HG03442 (cell line): ENCODE results near the gene ULK4.
"Not testable (repeated sequence)": the region's sequence is repeated elsewhere in the genome, so short reads cannot be mapped to it uniquely, and the experiment has no call there.

Experiments
- ATAC-seq: cut with Tn5 transposase; IDR thresholded peaks from one replicate; pipeline ENCODE4 v1.9.1; 2021; ENCODE audit warnings: mild to moderate bottlenecking, moderate library complexity; ENCODE audit not compliant: unreplicated experiment

Gene ULK4

DNA sequence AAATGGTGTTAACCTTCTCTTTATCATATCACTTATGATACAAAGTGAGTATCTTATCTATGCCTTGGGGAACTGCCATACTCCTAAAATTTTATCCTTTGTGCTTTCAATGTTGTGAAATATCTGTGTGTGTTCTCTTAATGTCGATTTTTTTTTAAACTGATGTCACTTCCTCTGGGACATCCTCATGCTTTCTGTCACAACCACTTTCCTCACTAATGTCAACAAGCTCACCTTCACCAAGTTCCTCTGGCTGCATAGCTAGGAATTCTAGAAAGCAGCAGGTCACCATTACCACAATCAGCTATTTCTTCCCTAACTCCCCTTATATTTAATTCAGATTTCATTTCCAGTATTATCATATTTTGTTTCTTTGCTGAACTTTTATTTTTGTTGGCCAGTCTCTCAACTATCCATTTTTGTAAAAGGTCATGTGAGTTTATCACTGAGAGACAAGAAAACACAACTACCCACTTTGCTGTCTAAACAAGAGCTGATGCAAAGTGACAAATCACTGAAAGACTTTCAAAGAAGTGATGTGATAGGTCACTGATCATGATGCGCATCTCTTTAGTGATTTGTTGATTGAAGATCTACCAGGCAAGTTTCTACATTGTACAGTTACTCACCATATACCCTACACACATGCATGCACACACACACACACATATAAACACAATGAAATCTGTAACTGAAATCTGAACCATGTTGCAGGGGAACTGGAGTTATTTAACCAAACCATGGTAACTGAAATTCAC lies 369.0 kb downstream of the ULK4 start:
- ATAC-seq: no peak

DNA sequence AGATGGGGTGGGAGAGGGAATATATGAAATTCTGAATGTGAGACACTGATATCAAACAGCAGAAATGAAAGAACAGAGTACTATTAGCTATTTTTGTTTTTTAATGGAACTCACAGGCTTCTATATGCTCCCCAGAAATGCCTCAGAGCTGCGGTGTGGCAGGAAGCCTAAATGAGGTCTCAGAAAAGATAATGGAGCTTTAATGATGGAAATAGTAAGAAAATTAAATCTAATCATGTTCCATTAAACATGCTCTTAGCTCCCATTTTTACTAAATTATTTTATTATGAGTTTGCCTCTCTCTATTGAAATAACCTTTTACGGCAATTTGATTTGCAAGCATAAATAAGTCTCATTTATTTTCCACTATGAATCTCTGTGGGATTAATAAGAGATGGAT lies 378.9 kb downstream of the ULK4 start:
- ATAC-seq: no peak

DNA sequence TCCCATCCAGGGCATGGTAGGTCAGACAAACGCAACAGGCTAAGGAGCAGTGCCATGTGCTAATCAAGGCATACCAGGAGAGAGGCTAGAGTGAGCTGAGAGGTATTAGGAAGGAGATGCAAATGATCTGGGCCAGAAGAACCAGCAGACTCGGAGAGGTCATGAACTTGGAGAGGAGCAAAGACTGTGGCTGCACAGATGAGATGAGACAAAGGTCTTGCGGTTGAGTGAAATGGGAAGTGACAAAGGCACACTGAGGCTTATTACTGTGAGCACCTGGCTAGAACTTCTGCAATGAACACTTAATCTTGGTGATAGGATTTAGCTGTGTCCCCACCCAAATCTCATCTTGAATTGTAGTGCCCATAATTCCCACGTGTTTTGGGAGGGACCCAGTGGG lies 380.2 kb downstream of the ULK4 start:
- ATAC-seq: peak; percentile 99

- ATAC-seq: no peak
Observed at GRCh38 chr3:41580274-41580959, 381.5 kb downstream of the ULK4 start.

DNA sequence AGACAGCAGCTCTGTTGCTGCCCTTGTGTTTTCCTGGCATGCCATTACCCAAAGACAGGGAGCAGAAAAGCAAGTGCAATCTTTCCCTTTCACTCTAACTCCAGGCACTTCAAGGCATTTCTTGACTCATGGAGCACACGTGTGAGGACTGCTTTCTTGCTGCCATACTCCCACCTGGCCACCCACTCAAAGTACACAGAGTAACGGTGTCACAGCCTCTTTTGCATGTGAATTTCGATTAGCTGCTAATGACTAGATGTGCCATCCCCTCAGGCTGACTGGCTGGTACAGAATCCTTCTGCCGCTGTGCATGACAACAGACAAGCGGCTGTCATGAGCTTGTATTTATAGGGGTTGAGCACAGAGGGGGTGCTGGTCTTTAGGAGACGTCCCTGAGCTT lies 382.0 kb downstream of the ULK4 start:
- no peak for ATAC-seq

DNA sequence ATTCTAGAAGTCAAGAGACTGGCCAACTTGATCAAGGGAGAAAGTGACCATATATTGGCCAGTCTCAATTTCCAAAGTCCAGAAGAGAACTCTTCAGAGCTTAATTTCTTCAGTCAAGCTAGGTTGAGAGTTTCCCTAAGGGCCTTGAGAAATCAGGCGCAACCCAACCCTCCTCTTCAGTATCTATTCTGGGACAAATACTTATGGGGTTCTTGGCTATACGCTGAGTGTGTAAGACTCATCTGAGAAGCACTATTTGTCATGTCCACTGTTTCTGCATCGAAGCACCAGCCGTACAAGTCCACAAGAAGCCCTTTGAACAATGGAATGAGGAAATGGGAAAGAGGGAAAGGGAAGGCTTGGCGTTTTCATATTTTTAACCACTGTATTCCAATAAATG lies 383.1 kb downstream of the ULK4 start:
- ATAC-seq: no peak

DNA sequence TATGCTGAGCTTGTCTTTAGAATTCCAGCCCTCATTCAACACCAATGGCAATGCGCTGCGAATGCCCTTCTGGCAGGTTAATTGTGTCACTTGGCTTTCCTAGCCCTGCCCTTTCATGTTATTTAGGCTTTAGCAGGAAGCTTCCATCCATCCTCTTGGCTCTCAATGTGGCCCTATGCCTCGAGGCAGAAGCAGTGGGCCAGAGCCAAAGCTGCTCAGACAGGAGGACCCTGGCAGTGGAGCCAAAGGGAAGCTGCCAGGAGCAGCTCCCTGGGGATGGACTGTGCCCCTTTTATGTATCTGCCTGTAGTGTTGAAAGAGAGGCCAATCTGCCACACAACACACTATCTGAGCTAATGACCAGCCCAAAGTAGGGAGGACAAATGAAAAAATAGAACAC lies 386.2 kb downstream of the ULK4 start:
- no peak for ATAC-seq

DNA sequence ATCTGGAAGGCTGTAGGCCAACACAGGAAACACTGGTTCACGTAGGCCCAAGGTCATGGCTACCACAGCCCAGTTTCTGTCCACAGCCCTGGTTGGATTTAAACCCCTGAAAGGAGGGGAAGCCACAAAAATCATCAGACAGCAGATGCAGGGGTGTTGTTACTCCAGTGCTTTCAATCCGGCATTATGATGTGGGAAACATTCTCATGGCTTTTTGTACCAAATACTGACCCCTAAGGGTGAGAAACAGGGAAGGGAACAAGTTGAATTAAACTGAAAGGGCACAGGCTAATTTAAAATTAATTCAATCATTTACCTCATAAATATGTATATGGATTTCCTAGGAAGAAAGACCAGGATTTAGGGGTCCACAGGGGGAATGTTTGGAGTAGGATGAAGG lies 387.0 kb downstream of the ULK4 start:
- ATAC-seq: no peak

DNA sequence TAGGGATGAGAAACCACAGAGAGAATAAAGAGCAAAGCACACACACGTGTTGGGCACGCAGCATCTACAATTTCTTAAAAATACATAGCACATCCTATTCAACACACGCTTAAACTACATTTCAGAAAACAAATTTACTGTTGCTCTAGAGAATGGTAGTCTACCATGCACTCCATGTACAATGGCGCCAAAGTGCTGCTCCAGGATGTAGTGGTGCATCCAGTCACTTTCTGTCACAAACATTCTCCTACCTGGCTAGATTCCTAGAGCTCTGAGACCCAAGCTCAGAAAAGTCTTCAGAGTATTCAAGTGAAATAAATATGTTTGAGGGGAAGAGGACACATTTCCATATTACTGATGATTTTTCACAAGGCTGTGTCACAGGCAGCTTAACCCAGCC lies 388.3 kb downstream of the ULK4 start:
- ATAC-seq: no peak

GRCh38 chr3:41572092-41572491 lies 389.8 kb downstream of the ULK4 start:
- no peak for ATAC-seq

DNA sequence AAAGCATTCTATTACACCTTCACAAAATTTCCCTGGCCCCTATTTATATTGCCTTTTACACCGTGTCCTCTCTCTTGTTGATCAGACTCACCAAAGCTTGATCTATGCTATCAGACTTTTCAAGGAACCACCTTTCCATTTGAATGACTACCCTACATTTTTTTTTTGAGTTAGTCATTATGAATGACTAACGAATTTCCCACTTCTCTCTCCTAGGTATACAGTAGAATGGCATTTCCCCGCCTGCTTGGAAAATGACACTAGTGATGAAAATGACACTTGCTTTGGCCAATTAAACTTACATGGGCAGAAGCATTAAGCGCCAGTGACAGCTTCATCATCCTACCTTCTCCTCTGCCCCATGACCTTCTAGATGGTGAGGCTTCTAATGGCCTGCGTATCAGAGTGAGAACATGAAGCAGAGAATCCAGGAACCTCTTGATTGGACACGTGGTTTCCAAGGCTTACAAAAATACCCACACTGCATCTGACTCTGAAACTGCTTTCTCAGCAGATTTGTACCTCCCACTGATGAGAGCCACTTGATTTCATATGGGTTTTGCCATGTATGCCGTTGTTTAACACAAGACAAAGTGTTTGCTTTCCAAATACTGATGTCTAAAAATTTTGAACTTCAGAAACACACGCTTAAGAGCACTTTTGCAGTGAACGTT lies 392.1 kb downstream of the ULK4 start:
- no peak for ATAC-seq

DNA sequence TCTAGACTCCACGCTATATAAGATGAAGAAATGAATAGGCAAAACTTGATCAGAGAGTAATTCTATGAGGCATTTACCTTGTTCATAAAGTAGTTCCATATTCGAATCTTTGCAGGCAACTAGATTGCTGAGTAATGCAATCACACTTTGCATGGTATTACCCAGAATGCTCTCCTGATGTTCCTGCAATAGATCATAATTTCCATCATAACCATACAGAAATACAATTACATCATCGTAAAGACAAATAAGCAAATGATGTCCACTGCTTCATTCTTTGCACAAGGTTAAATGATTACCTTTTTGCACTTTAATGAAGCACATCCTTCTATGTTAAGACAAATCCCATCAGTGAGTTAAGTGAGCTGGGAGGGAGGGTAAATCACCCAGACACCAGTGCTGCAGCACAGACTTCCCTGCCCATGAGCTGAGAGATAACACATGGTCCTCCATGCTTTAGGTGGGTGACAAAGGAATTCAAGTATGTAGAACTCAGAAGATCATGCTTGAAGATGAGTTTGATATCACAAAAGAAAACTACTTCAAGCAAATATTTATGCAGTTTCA lies 395.9 kb downstream of the ULK4 start:
- no peak for ATAC-seq

DNA sequence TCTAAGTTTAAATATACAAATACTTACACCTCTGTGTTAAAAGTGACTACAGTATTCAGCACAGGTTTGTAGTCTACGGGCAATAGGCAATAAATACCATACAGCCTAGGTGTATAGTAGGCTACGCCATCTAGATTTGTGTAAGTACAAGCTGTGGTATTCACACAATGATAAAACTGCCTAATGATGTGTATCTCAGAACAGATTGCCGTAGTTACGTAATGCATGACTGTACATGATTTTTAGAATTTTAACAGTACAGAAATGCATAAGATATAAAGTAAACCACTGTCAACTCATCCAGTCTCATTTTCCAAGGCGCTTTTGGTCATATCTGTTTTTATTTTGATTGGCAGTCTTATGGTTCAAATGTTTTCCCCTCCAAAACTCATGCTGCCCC lies 396.9 kb downstream of the ULK4 start:
- no peak for ATAC-seq

- ATAC-seq: not testable (repeated sequence)
Observed at GRCh38 chr3:41556245-41556644, 405.7 kb downstream of the ULK4 start.

- no peak for ATAC-seq
Observed at GRCh38 chr3:41532976-41533375, 428.9 kb downstream of the ULK4 start.

GRCh38 chr3:41526995-41527573 lies 434.8 kb downstream of the ULK4 start:
- no peak for ATAC-seq

DNA sequence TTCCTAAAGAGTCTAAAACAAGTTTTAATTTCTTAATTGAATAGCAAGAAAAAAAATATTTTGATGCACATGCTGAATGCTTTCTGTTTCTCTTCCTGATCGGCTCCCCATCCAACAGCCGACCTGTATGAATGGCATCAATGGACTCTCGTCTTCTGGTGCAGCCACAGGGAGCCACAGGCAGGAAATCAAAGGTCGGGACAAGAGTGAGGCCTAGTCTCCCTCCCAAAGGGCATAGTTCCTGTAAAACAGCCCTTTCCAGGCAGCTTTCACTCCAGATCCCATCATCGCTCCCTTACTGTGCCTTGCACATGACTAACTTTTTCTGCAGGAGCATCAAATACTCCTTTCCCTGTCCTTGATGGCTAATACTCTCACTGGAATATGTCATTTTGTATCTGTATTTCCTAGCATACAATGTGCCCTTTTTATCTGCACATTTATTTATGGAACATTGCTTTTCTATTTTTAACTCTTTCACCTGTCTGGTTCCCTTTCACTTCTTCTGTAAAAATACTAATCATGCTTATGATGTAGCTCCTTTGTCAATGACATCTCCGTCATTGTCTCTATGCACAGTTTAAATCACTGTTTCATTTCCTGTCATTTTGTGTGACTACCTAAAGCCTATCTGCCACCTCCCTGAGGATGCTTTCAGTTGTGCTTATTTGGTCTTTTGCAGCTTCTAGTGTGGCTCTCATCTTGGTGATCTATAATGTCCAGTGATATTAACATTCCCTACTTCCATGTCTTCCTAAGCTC lies 436.4 kb downstream of the ULK4 start:
- no peak for ATAC-seq

GRCh38 chr3:41523897-41524296 lies 438.0 kb downstream of the ULK4 start:
- no peak for ATAC-seq

- peak; percentile 63 for ATAC-seq
Observed at GRCh38 chr3:41522612-41523011, 439.3 kb downstream of the ULK4 start.

DNA sequence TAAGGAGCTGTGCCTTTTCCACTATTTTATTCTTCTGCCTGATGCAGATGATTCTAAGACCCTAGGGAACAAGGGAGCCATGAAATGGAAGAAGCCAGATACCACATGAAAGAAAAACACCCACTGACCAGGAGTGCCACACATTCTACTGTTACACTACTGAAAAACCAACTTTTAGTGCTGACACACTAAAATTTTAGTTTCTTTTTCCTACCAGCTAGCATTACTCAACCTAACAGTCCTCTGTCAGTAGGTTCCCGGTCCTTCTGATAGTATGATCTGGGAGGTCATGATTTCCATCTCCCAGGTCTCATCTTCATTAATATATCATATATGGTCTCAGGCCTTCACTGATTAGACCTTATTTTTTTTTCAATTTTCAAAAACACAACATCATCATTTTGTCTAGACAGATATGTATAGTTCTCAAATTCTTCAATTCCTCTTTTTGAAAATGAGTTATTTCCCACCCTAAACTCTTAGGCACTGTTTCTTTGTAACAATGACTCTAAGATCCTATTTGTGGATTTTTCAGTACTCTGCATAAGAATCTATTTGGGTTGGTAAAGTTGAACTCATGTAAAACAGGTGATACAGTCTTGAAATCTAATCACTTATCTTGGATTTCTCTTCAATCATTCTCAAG lies 440.8 kb downstream of the ULK4 start:
- ATAC-seq: no peak
